ENCODE results near the gene MTF1. TPM values are rescaled to one million over a fixed set of nuclear protein-coding genes. Genes with fewer than 3 reads are reported as not detected.

Gene MTF1
- total RNA-seq, 1 experiment from 2014 or later: 21.2 TPM

GRCh38 chr1:37811027-37811655 is 48.3 kb downstream of the MTF1 start:
- H4K20me1 ChIP-seq (ENCODE audit: insufficient read depth): peaks cover 10% of the 10 kb centered on the region; the same call in 1 of the 2 replicates
- H2AFZ ChIP-seq (ENCODE audit: low read depth, low read length, poor library complexity, severe bottlenecking): no peak overlapping the region
- no peak overlapping the region for H3K4me2 ChIP-seq (ENCODE audit: low read length)
- ATAC-seq (peak; percentile 49), DNase-seq (ENCODE audit: low read depth, low spot score) (peak; percentile 73)
- H3K9me2 ChIP-seq (ENCODE audit: insufficient read depth): no peaks in the 10 kb centered on the region
- no peak overlapping the region for H3K9ac ChIP-seq (ENCODE audit: low read length)
- TF ChIP-seq, protein P1, sequence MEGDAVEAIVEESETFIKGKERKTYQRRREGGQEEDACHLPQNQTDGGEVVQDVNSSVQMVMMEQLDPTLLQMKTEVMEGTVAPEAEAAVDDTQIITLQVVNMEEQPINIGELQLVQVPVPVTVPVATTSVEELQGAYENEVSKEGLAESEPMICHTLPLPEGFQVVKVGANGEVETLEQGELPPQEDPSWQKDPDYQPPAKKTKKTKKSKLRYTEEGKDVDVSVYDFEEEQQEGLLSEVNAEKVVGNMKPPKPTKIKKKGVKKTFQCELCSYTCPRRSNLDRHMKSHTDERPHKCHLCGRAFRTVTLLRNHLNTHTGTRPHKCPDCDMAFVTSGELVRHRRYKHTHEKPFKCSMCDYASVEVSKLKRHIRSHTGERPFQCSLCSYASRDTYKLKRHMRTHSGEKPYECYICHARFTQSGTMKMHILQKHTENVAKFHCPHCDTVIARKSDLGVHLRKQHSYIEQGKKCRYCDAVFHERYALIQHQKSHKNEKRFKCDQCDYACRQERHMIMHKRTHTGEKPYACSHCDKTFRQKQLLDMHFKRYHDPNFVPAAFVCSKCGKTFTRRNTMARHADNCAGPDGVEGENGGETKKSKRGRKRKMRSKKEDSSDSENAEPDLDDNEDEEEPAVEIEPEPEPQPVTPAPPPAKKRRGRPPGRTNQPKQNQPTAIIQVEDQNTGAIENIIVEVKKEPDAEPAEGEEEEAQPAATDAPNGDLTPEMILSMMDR (IDR thresholded peaks at IDR 0.05 in 2 of 3, conservative IDR thresholded peaks at IDR 0.05 in 1 of 3; ENCODE audit: borderline replicate concordance in 1 of 3, insufficient read depth in 1 of 3, low read depth in 2 of 3, low read length in 2 of 3): peak; percentile 47 to 96 (median 94); a peak in 5 of 6 replicates
- TF ChIP-seq FOSL1 (IDR thresholded peaks at IDR 0.05; ENCODE audit: low read depth) (no peak), RAD21 (IDR thresholded peaks at IDR 0.05; ENCODE audit: low read depth) (peak; percentile 60), CBX3 (IDR thresholded peaks at IDR 0.05; ENCODE audit: low read depth) (0 out of 2 replicates have a peak, but pooled peaks have one; percentile 40), POLR2AphosphoS5 (IDR thresholded peaks at IDR 0.05; ENCODE audit: low read depth, low read length) (peak; percentile 30; the same call in 1 of the 2 replicates), CEBPB (IDR thresholded peaks at IDR 0.05; ENCODE audit: low read depth) (0 out of 2 replicates have a peak, but pooled peaks have one; percentile 2), EZH2phosphoT487 (IDR thresholded peaks at IDR 0.05; ENCODE audit: borderline replicate concordance) (no peak), SP1 (IDR thresholded peaks at IDR 0.05; ENCODE audit: low read depth) (no peak), SIN3A (IDR thresholded peaks at IDR 0.05; ENCODE audit: low read depth) (no peak), EZH2 (IDR thresholded peaks at IDR 0.05) (no peak)
- H3K4me1 ChIP-seq (ENCODE audit: control insufficient read depth in 1 of 2, insufficient read depth in 2 of 2, low read length in 2 of 2): peaks cover 16 to 37% of the 10 kb centered on the region in 2 experiments
- ChIA-PET RAD21 (ENCODE audit: low non-redundant PET in 1 of 2, low total read pairs in 2 of 2, uncharacterized antibody in 2 of 2, unreplicated experiment in 2 of 2) (no interaction called here), POLR2A (no interaction called here), CTCF (interaction anchor here (0.5 to 1.1 kb wide), 2 partner anchors 65 to 121 kb away, joined by 3 read pairs; a partner anchor contains a TSS)
- H3K27me3 ChIP-seq (ENCODE audit: insufficient read depth, low read length): no peaks in the 10 kb centered on the region
- H3K36me3 ChIP-seq (ENCODE audit: control insufficient read depth in 1 of 2, insufficient read depth in 2 of 2, low read length in 2 of 2): peaks cover 9 to 15% of the 10 kb centered on the region in 2 experiments; a peak in 3 of 4 replicates
- no peak overlapping the region for H3K4me3 ChIP-seq (replicated peaks in 1 of 2; ENCODE audit: low read depth in 1 of 2, low read length in 2 of 2)
- peaks cover 39% of the 10 kb centered on the region for H3K79me2 ChIP-seq (ENCODE audit: insufficient read depth, low read length)
- no TSS peak for BruUV-seq (replicated peaks)
- H3K9me3 ChIP-seq (ENCODE audit: control insufficient read depth in 1 of 2, insufficient read depth in 1 of 2, low read depth in 1 of 2, low read length in 2 of 2): no peaks in the 10 kb centered on the region
- intact Hi-C loops (cut with micrococcal nuclease): loop anchor here (1.0 to 5.0 kb wide), 2 partner anchors 48 to 166 kb away; partner anchors contain the start of gene MTF1
- H3K27ac ChIP-seq (ENCODE audit: low read depth, low read length): no peak overlapping the region; the same call in 1 of the 2 replicates
